Parathyroid adenoma (tissue), 2 donors: ENCODE results near the gene PCSK6.

ENCODE experiments used
- H2AFZ ChIP-seq: fragments of 300-600 bp; sonication (generic); one replicate; pipeline ENCODE4 v1.7.0; 2017; ENCODE audit warnings: antibody characterized with exemption, mild to moderate bottlenecking
- H3K27ac ChIP-seq: fragments of 300-600 bp; sonication (generic); one replicate; pipeline ENCODE4 v1.7.0; 2017
- H3K27me3 ChIP-seq: fragments of 300-600 bp; sonication (generic); one replicate; pipeline ENCODE4 v1.7.0; 2017; ENCODE audit warnings: low read length; ENCODE audit not compliant: control insufficient read depth, insufficient read depth
- H3K36me3 ChIP-seq: fragments of 300-600 bp; sonication (generic); one replicate; pipeline ENCODE4 v1.7.0; 2017; ENCODE audit warnings: low read length; ENCODE audit not compliant: control insufficient read depth, insufficient read depth
- H3K4me1 ChIP-seq: fragments of 300-600 bp; sonication (generic); one replicate; pipeline ENCODE4 v1.7.0; 2017; ENCODE audit warnings: control low read depth
- H3K4me2 ChIP-seq: fragments of 300-600 bp; sonication (generic); one replicate; pipeline ENCODE4 v1.7.0; 2017; ENCODE audit warnings: low read length
- H3K4me3 ChIP-seq: fragments of 300-600 bp; sonication (generic); one replicate; pipeline ENCODE4 v1.7.0; 2017; ENCODE audit warnings: low read depth, low read length
- H3K79me2 ChIP-seq: fragments of 300-600 bp; sonication (generic); one replicate; pipeline ENCODE4 v1.7.0; 2017; ENCODE audit warnings: control low read depth
- H3K9ac ChIP-seq: fragments of 300-600 bp; sonication (generic); one replicate; pipeline ENCODE4 v1.7.0; 2017; ENCODE audit warnings: mild to moderate bottlenecking
- H3K9me3 ChIP-seq: fragments of 300-600 bp; sonication (generic); one replicate; pipeline ENCODE4 v1.7.0; 2017; ENCODE audit warnings: low read length; ENCODE audit not compliant: control insufficient read depth
- TF ChIP-seq, protein P1 (sequence below): fragments of 300-600 bp; sonication (generic); IDR thresholded peaks from one replicate; pipeline ENCODE4 v1.7.0; 2017; ENCODE audit warnings: antibody characterized with exemption, mild to moderate bottlenecking
- donor health status: primary hyperparathyroidism.

The PCSK6 gene

DNA sequence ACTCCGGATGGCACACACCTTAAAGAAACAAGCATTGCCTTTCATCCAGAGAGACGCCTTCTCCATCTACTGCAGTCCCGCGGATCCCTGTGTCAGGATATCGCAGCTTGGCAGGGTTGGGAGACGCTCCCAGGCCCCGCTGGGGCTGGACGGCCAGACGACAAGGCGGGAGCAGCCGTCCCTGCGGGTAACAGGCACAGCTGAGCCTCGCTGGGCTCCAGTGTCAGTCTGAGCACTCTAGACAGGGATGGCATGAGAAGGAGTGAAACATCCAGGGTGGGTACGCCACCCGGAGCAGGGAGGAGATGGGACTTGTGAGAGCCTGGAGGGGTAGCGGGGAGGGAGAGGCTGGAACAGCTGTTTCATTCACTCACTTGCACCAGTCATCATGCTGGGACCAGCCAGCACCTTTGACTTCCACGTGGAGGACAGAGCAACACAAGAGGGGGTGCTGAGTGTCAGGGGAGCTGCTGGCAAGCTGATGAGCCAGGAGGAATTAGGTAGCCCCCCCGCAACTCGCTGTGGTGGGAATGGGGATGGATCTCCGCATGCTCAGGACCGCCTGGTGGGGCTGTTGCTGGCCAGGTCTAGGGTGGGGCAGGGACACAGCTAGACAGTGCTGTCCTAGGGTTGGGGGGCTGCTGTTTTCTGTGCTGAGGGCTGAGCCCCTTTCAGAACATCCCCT lies 162.9 kb downstream of the PCSK6 start:
- Histone ChIP-seq H3K79me2 (no peaks in the 10 kb centered on the region), H2AFZ (no peak overlapping the region), H3K27ac (no peak overlapping the region), H3K27me3 (no peaks in the 10 kb centered on the region), H3K4me2 (no peak overlapping the region), H3K9ac (no peak overlapping the region), H3K36me3 (no peaks in the 10 kb centered on the region), H3K9me3 (no peaks in the 10 kb centered on the region), H3K4me1 (no peaks in the 10 kb centered on the region), H3K4me3 (no peak overlapping the region)
- TF ChIP-seq, protein P1, sequence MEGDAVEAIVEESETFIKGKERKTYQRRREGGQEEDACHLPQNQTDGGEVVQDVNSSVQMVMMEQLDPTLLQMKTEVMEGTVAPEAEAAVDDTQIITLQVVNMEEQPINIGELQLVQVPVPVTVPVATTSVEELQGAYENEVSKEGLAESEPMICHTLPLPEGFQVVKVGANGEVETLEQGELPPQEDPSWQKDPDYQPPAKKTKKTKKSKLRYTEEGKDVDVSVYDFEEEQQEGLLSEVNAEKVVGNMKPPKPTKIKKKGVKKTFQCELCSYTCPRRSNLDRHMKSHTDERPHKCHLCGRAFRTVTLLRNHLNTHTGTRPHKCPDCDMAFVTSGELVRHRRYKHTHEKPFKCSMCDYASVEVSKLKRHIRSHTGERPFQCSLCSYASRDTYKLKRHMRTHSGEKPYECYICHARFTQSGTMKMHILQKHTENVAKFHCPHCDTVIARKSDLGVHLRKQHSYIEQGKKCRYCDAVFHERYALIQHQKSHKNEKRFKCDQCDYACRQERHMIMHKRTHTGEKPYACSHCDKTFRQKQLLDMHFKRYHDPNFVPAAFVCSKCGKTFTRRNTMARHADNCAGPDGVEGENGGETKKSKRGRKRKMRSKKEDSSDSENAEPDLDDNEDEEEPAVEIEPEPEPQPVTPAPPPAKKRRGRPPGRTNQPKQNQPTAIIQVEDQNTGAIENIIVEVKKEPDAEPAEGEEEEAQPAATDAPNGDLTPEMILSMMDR, result no peak

DNA sequence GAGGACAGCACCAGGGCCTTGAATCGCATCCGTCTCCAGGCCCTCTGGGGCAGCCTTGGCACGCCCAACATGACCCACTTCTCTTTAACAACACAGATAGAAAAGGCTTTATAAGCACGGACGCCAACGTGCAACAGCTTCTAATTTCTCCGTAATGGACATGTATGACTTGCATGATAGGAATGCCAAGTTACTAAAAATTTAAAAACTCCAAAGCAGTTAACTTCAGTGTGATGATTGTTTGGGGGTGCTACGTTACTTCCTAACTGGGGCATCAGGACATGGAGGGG lies 163.5 kb downstream of the PCSK6 start:
- Histone ChIP-seq H3K79me2 (no peaks in the 10 kb centered on the region), H3K9me3 (no peaks in the 10 kb centered on the region), H3K9ac (no peak overlapping the region), H3K27ac (no peak overlapping the region), H3K36me3 (no peaks in the 10 kb centered on the region), H3K4me2 (no peak overlapping the region), H3K27me3 (no peaks in the 10 kb centered on the region), H2AFZ (no peak overlapping the region), H3K4me3 (no peak overlapping the region), H3K4me1 (no peaks in the 10 kb centered on the region)
- TF ChIP-seq, protein P1, result no peak

DNA sequence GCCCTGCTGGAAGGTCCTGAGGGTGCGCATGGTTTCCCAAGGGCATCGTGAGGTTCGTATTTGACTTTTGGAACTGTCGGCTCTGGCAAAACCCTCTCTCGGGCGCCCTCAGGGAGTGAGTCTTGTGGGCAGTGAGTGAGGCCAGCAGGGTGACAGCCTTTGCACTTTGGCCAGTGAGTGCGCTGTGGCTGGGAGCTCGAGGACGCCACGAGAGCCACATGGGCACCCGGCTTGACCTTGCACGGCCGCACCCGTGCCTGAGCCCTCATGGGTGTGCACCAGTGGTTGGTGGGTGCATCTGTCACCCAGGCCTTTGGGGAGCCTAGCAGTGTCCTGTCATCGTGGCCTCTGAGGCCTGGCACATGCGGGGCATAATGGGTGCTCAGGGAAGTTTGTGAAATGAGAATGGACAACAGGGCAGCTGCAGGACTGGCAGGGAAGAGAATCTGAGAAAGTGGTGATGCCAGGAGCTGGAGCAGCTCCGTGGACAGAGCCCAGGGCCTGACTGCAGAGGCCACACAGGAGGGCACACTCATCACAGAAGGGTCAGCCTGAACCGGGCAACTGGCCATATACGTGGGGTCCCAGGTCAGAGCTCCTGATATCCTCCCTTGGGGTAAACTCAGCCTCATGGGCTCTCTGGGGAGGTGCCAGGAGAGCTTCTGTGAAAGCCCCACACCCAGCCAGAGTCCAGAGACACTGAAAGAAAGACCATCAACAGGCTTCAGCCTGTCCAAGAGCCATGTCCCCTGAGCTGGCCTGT lies 164.1 kb downstream of the PCSK6 start:
- H3K27ac ChIP-seq, result no peak overlapping the region
- no peaks in the 10 kb centered on the region for H3K36me3 ChIP-seq
- no peak overlapping the region for H3K4me2 ChIP-seq
- H2AFZ ChIP-seq, result no peak overlapping the region
- no peaks in the 10 kb centered on the region for H3K4me1 ChIP-seq
- no peaks in the 10 kb centered on the region for H3K79me2 ChIP-seq
- no peak overlapping the region for H3K9ac ChIP-seq
- H3K27me3 ChIP-seq, result no peaks in the 10 kb centered on the region
- H3K9me3 ChIP-seq, result no peaks in the 10 kb centered on the region
- no peak overlapping the region for H3K4me3 ChIP-seq
- TF ChIP-seq, protein P1, result no peak

DNA sequence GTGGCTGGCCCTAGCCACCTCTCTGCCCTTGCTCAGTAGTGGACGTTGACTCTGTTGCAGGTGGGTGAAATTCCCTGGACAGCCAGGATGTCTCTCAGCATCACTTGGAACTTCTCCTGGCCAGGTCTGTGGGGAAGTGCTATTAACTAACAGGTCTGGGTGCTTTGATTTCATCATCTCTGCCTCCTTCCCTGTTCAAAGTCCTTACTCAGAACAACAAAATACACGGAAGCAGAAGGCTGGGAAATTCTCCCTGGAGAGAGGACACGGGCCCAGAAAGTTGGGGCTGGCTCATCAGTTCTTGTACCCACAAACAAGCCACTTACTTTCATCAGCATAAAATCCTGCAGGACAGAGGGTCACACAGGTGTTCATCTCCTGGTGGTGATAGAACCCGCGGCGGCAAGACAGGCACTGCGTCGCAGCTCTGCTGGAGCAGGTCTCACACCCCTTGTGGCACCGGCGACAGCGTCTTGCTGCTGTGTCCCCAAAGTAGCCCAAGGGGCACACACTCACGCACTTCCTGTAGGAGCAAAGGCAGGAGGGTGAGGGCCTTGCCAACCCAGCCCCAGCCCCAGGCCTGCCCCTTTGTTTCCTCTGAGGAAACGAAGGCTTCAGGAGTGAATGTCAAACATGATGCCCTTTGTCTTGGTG lies 164.9 kb downstream of the PCSK6 start:
- H3K79me2 ChIP-seq, result no peaks in the 10 kb centered on the region
- H2AFZ ChIP-seq, result no peak overlapping the region
- H3K27ac ChIP-seq, result no peak overlapping the region
- H3K27me3 ChIP-seq, result no peaks in the 10 kb centered on the region
- TF ChIP-seq, protein P1, result no peak
- no peak overlapping the region for H3K4me2 ChIP-seq
- H3K36me3 ChIP-seq, result no peaks in the 10 kb centered on the region
- no peaks in the 10 kb centered on the region for H3K9me3 ChIP-seq
- no peak overlapping the region for H3K9ac ChIP-seq
- no peaks in the 10 kb centered on the region for H3K4me1 ChIP-seq
- no peak overlapping the region for H3K4me3 ChIP-seq
